Activated CD4-positive, CD25-positive, alpha-beta regulatory T cell (primary cell): Measurements from ENCODE around the gene TTC21B.
"Not testable (repeated sequence)": the region's sequence is repeated elsewhere in the genome, so short reads cannot be mapped to it uniquely, and the experiment has no call there.

Experiments
- DNase-seq, 4 experiments: peaks; one replicate each; lab custom pipeline; 2025; lab: John Stamatoyannopoulos, UW

The TTC21B gene

GRCh38 chr2:165953655-165954606 is at the start of gene TTC21B:
Gene TTC21B (minus strand): TSS chr2:165953776. CDS start chr2:165953705, 71 bp downstream.
- peak; percentile 86 to 90 (median 87) for DNase-seq

GRCh38 chr2:166000401-166000800 is 46.8 kb upstream of the TTC21B start:
- no peak for DNase-seq

- DNase-seq: no peak
Measured at GRCh38 chr2:165990846-165991245, 37.3 kb upstream of the TTC21B start.

GRCh38 chr2:165989851-165990250 is 36.3 kb upstream of the TTC21B start:
- no peak for DNase-seq

GRCh38 chr2:165985120-165985519 is 31.5 kb upstream of the TTC21B start:
- DNase-seq: no peak

DNA sequence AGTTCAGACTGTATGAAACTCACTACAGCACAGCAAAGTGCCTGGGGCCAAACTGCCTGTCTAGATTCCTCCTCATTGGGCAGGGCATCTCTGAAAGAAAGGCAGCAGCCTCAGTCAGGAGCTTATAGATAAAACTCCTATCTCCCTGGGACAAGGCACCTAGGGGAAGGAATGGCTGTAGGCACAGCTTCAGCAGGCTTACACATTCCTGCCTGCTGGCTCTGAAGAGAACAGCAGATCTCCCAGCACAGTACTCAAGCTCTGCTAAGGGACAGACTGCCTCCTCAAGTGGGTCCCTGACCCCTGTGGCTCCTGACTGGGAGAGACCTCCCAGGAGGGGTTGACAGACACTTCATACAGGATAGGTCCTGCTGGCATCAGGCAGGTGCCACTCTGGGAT is 18.6 kb upstream of the TTC21B start:
- DNase-seq: not testable (repeated sequence)

DNA sequence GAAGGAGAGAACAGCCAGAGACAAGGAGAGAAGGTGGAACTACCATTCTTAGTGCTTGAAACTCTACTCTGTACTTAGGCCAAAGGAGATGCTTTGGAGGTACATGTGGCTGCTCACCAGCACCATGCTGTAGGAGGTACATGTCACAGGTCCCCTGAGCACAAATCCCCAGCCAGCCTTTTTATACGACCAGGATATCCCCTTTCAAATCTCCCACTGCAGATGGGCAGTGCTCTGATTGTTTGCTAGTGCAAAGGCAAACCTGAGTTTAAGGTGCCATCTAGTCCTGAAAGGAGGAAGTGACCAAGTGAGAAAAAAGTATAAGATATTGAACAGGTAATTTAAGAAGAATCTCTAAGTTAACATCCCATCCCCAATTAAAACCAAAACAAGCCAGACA is 17.1 kb upstream of the TTC21B start:
- no peak for DNase-seq

DNA sequence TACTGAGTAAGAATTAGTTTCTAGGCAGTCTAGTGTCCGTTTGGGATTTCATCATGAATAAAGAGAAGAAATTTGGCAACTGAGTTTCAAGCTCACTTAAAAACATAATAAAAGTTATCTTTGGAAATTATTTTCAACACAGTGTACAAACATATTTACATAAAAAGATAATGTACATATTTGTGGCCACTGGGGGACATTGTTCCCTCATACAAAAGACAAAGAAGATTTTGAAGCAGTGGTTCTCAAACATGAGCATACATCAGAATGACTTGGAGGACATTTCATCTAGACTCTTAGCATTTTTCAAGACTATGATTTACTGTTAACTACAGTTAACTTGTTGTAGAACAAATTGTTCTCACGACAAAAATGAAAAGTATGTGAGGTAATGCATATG is 15.7 kb upstream of the TTC21B start:
- DNase-seq: no peak

GRCh38 chr2:165967746-165968145 is 14.2 kb upstream of the TTC21B start:
- DNase-seq: no peak

DNA sequence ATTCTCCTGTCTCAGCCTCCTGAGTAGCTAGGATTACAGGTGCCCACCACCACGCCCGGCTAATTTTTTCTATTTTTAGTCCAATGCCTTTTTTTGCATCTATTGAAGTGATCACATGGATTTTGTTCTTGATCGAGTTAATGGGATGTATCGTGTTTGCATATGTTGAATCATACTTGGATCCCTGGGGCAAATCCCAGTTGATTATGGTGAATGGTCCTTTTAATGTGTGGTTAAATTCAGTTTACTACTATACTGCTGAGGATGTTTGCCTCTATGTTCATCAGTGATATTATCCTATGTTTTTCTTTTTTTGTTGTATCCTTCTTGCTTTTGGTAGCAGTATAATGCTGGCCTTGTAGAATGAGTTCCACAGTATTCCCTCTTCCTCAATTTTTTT is 8.2 kb upstream of the TTC21B start:
- DNase-seq: no peak

GRCh38 chr2:165959371-165959770 is 5.8 kb upstream of the TTC21B start:
- no peak for DNase-seq

- DNase-seq: no peak
Measured at GRCh38 chr2:165958313-165958960, 4.9 kb upstream of the TTC21B start.

DNA sequence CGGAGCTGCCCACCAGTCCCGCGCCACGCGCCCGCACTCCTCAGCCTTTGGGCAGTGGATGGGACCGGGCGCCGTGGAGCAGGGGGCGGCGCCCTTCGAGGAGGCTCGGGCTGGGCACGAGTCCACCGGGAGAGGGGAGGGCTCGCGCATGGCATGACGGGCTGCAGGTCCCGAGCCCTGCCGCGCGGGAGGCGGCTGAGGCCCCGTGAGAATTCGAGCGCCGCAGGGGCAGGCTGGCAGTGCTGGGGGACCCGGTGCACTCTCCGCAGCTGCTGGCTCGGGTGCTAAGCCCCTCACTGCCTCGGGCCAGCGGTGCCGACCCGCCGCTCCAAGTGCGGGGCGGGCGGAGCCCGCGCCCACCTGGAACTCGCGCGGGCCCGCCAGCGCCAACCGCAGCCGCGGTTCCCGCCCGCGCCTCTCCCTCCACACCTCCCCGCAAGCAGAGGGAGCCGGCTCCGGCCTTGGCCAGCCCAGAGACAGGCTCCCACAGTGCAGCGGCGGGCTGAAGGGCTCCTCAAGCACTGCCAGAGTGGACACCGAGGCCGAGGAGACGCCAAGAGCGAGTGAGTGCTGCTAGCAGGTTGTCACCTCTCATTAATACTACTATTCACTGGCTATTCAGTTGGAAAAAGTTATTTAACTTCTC is 3.6 kb upstream of the TTC21B start:
- no peak for DNase-seq

DNA sequence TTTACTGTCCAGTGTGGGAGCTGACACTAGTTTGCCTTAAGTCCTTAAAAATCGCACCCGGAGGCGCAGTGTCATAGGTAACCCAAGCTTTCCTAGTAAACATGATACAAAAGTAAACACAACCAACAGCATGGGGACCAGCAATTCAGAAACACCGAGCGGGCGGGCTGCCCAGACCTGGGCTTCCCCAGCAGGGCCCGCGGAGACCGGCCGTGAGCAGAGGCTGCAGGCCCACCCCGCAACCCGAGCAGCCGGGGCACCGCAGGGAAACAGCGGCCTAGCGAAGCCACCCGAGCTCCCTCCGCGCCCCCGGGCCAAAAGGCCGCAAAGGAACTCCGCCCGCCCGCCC is 296 bp downstream of the TTC21B start:
- DNase-seq: no peak

DNA sequence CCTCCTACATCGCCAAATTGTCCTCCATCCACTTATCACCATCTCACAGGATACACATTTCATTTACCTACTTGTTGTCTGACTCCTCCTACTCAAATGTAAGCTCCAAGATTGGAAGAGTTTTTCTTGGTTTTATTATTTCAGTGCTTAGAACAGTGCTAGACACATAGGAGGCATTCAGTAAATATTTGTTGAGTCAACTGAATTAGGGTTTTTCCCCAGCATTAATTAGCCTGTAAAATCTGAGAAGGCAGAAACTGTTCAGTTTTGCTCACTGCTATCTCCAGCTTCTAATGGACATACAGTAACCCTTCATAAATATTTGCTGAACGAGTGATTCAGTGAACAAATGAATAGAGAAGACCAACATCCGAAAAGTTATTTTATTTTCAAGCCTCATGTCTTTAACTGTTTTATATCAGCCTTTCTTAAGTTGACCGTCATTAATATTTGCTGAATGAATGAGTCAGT is 800 bp downstream of the TTC21B start:
- DNase-seq: no peak

DNA sequence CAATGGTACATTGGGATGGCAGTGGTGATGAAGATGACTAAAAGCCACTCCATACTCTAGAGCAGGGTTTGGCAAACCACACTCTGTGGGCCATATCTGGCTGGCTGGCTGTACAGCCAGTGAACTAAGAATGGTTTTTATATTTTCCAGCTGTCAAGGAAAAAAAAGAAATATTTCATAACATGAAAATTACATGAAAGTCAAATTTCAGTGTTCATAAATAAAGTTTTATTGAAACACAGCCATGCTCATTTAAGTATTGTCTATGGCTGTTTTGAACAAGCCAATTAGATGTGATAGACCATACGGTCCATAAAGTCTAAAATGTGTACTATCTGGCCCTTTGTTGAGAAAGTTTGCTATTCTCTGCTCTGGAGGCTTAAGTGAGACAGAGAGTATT is 1.5 kb downstream of the TTC21B start:
- DNase-seq: no peak

GRCh38 chr2:165950438-165950837 is 3.1 kb downstream of the TTC21B start:
- DNase-seq: no peak

DNA sequence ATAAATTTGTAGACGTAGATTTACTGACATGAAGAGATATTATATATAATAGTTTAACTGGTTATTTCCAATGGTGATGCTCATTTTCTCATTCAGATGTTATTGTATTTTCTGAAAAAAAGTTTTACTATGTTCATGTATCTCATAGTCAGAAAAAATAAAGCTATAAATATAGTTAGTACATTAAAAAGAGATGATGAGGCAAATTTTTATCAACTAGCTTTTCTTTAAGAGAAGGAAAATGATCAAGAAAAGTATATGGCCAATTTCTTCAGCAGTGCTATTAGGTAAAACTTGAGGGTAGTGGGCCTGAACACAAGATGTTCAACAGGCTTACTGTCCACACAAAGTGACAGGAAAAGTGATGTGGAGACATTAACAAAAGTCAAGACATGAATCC is 11.7 kb downstream of the TTC21B start:
- no peak for DNase-seq

DNA sequence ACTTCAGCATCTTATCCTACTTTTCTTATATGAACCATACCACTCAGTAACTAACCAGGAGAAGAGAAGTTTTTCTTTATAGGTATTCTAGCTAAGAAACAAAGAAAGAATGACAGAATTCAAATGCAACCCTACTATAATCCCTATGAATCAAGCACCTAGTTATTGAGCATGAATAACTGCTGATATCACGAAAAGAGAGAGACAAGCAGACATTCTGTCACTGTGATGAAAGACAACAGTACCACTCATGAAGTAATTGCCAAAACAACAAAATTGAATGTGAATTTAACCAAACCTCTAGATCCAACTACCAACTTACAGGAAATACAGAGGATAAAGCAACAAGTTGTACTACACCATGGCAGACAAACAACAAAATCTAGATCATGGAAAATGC is 15.3 kb downstream of the TTC21B start:
- DNase-seq: no peak

- DNase-seq: no peak
Measured at GRCh38 chr2:165933211-165933910, 20.2 kb downstream of the TTC21B start.

- no peak for DNase-seq
Measured at GRCh38 chr2:165927774-165928173, 25.8 kb downstream of the TTC21B start.

DNA sequence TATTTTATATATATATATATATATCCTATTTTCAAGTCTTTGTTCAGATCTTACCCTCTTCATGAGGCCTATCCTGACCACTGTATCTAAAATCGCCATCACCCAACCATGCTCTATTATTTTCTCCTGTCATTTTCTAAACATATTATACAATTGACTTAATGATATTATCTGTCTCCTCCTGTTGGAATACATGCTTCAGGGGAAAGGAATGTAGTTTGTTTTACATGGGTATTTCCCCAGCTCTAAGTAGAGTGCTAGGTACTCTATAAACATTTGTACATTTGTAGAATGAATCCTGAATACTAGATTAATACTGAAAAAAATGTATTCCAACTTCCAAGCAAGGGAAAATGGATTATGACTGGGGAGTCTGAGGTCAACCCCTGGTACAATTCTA is 26.2 kb downstream of the TTC21B start:
- DNase-seq: no peak
